Activated T-cell treated with anti-CD3 and anti-CD28 coated beads for 24 hours (primary cell): ENCODE data around the gene LMOD3.

Experiments
- DNase-seq: peaks from one replicate; pipeline ENCODE4 v3.0.0-alpha.2; 2020; ENCODE audit warnings: low read depth

LMOD3 gene

GRCh38 chr3:69058180-69058946, 64.0 kb downstream of the LMOD3 start:
- no peak for DNase-seq
